B cell (primary cell): ENCODE data around the gene WDR45. TPM values are rescaled to one million over a fixed set of nuclear protein-coding genes. Genes with fewer than 3 reads are reported as not detected.

Experiments
- ATAC-seq: fragments of 200-7000 bp; cut with Tn5 transposase; one replicate; pipeline ENCODE4 v1.10.0; 2021; ENCODE audit warnings: low read depth, mild to moderate bottlenecking, moderate number of reproducible peaks, moderate library complexity
- CTCF ChIA-PET: fragments of 350-600 bp; sonication (Branson Sonifier 250); formaldehyde crosslinking; loops from one replicate; lab custom pipeline; 2021; ENCODE audit warnings: antibody characterized with exemption, inconsistent platforms; lab: Charles Lee
- POLR2A ChIA-PET: fragments of 350-600 bp; sonication (Branson Sonifier 250); formaldehyde crosslinking; loops from one replicate; lab custom pipeline; 2021; ENCODE audit warnings: antibody characterized with exemption; lab: Charles Lee
- DNase-seq: peaks from one replicate; pipeline ENCODE4 v3.0.0; 2013
- H2AFZ ChIP-seq: 2 replicates; pipeline ENCODE4 v1.6.1; 2012; ENCODE audit warnings: mild to moderate bottlenecking, low read depth, low read length; ENCODE audit not compliant: insufficient read depth, poor library complexity, severe bottlenecking
- H3K27ac ChIP-seq, 2 donors: 1 replicate in 1 of 2; 2 replicates in 1 of 2; pipeline ENCODE4 v1.5.1; 2012 to 2013; ENCODE audit warnings: low read length in 2 of 2, mild to moderate bottlenecking in 2 of 2, moderate library complexity in 1 of 2
- H3K27me3 ChIP-seq, 4 experiments: fragments of 200-600 bp in 1 of 4; sonication (generic) in 1 of 4; replicated peaks in 1 of 4; 1 replicate in 2 of 4; 2 replicates in 2 of 4; pipeline versions ENCODE4 v1.6.1 to v1.7.0; 2013 to 2016; ENCODE audit warnings: low read length in 3 of 4, mild to moderate bottlenecking in 2 of 4, mixed read lengths in 1 of 4, moderate library complexity in 1 of 4; ENCODE audit not compliant: insufficient read depth in 4 of 4, control insufficient read depth in 3 of 4; ENCODE audit errors: control extremely low read depth in 1 of 4
- H3K36me3 ChIP-seq, 2 experiments: replicated peaks in 1 of 2; 1 replicate in 1 of 2; 2 replicates in 1 of 2; pipeline versions ENCODE4 v1.6.1 to v1.7.1; 2013; ENCODE audit warnings: low read length in 1 of 2; ENCODE audit not compliant: insufficient read depth in 2 of 2, control insufficient read depth in 1 of 2; ENCODE audit errors: control extremely low read depth in 1 of 2, extremely low read depth in 1 of 2
- H3K4me1 ChIP-seq, 2 donors: fragments of 200-600 bp in 1 of 2; sonication (generic) in 1 of 2; 1 replicate in 1 of 2; 2 replicates in 1 of 2; pipeline versions ENCODE4 v1.5.1 to v1.6.1; 2013 to 2017; ENCODE audit warnings: low read length in 2 of 2; ENCODE audit not compliant: control insufficient read depth in 2 of 2, insufficient read depth in 2 of 2
- H3K4me2 ChIP-seq: replicated peaks from 2 replicates; pipeline ENCODE3; 2012; ENCODE audit warnings: mild to moderate bottlenecking, low read depth, low read length; ENCODE audit not compliant: poor library complexity, severe bottlenecking
- H3K4me3 ChIP-seq, 5 experiments: fragments of 200-600 bp in 1 of 5; sonication (generic) in 1 of 5; 1 replicate in 3 of 5; 2 replicates in 2 of 5; pipeline versions ENCODE4 v1.5.1 to v1.7.0; 2011 to 2016; ENCODE audit warnings: low read length in 4 of 5, mild to moderate bottlenecking in 4 of 5, low read depth in 2 of 5, control low read depth in 1 of 5, moderate library complexity in 1 of 5; ENCODE audit not compliant: insufficient read depth in 1 of 5; ENCODE audit errors: control extremely low read depth in 1 of 5, extremely low read depth in 1 of 5
- H3K79me2 ChIP-seq: fragments of 200-600 bp; sonication (generic); one replicate; pipeline ENCODE4 v1.6.0; 2016; ENCODE audit warnings: low read length; ENCODE audit not compliant: control insufficient read depth, insufficient read depth
- H3K9ac ChIP-seq: fragments of 200-600 bp; sonication (generic); 2 replicates; pipeline ENCODE4 v1.6.1; 2017; ENCODE audit warnings: mild to moderate bottlenecking, low read length, moderate library complexity
- H3K9me3 ChIP-seq, 3 donors: one replicate each; pipeline versions ENCODE4 v1.6.1 to v1.7.1; 2013; ENCODE audit warnings: low read length in 2 of 3; ENCODE audit not compliant: control insufficient read depth in 2 of 3, insufficient read depth in 1 of 3; ENCODE audit errors: control extremely low read depth in 1 of 3
- H4K20me1 ChIP-seq: 2 replicates; pipeline ENCODE4 v1.6.0; 2012; ENCODE audit warnings: mild to moderate bottlenecking, low read length; ENCODE audit not compliant: insufficient read depth, control insufficient read depth, poor library complexity, severe bottlenecking
- H3K27ac Mint-ChIP-seq: one replicate; pipeline ENCODE4 v1.8.0; 2021; ENCODE audit warnings: mixed read lengths
- H3K27me3 Mint-ChIP-seq: one replicate; pipeline ENCODE4 v1.8.0; 2021; ENCODE audit warnings: mixed read lengths
- H3K4me1 Mint-ChIP-seq: one replicate; pipeline ENCODE4 v1.8.0; 2021; ENCODE audit warnings: mixed read lengths
- H3K4me3 Mint-ChIP-seq: one replicate; pipeline ENCODE4 v1.8.0; 2021; ENCODE audit warnings: mixed read lengths
- H3K9me3 Mint-ChIP-seq: one replicate; pipeline ENCODE4 v1.8.0; 2022; ENCODE audit warnings: mixed read lengths; ENCODE audit not compliant: insufficient read depth
- CTCF ChIP-seq: fragments of 200-600 bp; IDR thresholded peaks from one replicate; pipeline ENCODE4 v1.8.0; 2022; ENCODE audit warnings: antibody characterized with exemption, mild to moderate bottlenecking
- EZH2 ChIP-seq: IDR thresholded peaks from 2 replicates; pipeline ENCODE4 v1.6.1; 2012; ENCODE audit warnings: borderline replicate concordance, low read depth, mild to moderate bottlenecking, moderate library complexity, low read length; ENCODE audit not compliant: insufficient read depth, poor library complexity, severe bottlenecking
- WGBS: methylation state at CpG from one replicate; pipeline ENCODE4 v1.1.5; 2013; ENCODE audit warnings: missing lambda C conversion rate; ENCODE audit not compliant: insufficient coverage; 5-methylcytosine and 5-hydroxymethylcytosine counted together
- intact Hi-C: fragments of 100-400 bp; cut with micrococcal nuclease; formaldehyde crosslinking; loops from one replicate; pipeline ENCODE4 v1.10.0; 2022
- polyA plus RNA-seq: library from polyadenylated mRNA; depleted of rRNA; stranded (reverse); fragments of >200 nt; gene quantifications from 2 replicates; pipeline ENCODE4 v1.2.3, GENCODE V29; 2012
- total RNA-seq, 2 donors: library from RNA; stranded (reverse); fragments of 120-200 nt in 1 of 2; gene quantifications; 1 replicate in 1 of 2; 2 replicates in 1 of 2; pipeline versions ENCODE4 v1.2.3 to v1.2.4, GENCODE V29; 2013 to 2022

Gene WDR45
- total and polyA plus RNA-seq, 2 donors (not counting 1 experiment from before 2014, with no cell fraction given) = 100 to 153 TPM

DNA sequence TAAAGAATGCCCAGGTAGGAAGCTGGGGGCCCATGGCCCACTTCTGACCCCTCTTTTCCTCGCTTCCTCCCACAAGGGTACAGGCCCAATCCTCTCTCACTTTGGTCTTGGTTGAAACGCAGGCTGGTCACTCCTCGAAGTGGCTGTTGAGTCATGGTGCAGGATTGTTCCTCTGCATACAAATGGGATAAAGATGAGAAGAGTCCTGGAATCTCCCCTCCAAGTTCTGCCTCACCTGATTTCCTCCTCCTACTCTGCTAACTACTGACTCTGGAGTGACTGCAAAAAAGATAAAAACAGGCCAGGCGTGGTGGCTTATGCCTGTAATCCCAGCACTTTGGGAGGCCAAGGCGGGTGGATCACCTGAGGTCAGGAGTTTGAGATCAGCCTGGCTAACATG lies 1.7 kb downstream of the WDR45 start:
- H3K4me1 ChIP-seq = peaks cover 6 to 21% of the 10 kb centered on the region in 2 donors
- Mint-ChIP-seq H3K4me3 (no peak overlapping the region), H3K4me1 (peaks cover 26% of the 10 kb centered on the region), H3K27me3 (no peaks in the 10 kb centered on the region), H3K9me3 (no peaks in the 10 kb centered on the region), H3K27ac (no peak overlapping the region)
- no peaks in the 10 kb centered on the region for H3K27me3 ChIP-seq
- ChIA-PET POLR2A (no interaction called here), CTCF (no interaction called here)
- no peak overlapping the region for H3K4me3 ChIP-seq
- no peak overlapping the region for H3K4me2 ChIP-seq
- no CpG with 5 or more reads among the region's 5 CpGs for WGBS
- no peaks in the 10 kb centered on the region for H4K20me1 ChIP-seq
- H3K36me3 ChIP-seq = no peaks in the 10 kb centered on the region
- no peak overlapping the region for H2AFZ ChIP-seq
- no peak for TF ChIP-seq CTCF
- no peak for TF ChIP-seq EZH2
- no peak overlapping the region for H3K9ac ChIP-seq
- no peak for ATAC-seq
- DNase-seq = no peak
- intact Hi-C loops = loop anchor here (2.0 kb wide), 1 partner anchor 75 kb away; the partner anchor contains the start of gene GRIPAP1
- no peaks in the 10 kb centered on the region for H3K79me2 ChIP-seq
- H3K27ac ChIP-seq = no peak overlapping the region
- peaks cover 0 to 11% (median 0%) of the 10 kb centered on the region in 3 donors for H3K9me3 ChIP-seq

DNA sequence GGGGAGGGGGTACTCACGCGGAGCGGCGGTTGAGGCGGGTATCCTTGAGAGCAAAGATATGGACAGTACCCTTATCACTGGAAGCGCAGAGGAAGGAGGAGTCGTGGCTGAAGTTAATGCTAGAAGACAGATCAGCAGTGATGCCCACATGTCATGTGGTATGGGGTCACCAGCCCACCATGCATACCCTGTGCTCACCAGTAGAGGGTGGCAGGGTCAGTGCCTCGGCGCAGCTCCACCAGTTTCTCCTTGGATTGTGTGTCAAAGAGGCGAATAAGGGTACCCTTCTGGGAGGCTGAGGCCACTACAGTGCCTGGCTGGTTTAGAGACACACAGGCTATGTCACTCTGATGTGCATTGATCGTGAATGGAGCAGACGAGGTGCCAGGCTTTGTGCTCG lies 4.3 kb downstream of the WDR45 start:
- intact Hi-C loops = no loop called here

More for the DNA sequence above, 4.3 kb downstream of the WDR45 start:
- H3K4me3 Mint-ChIP-seq = no peak overlapping the region
- H3K36me3 ChIP-seq = no peaks in the 10 kb centered on the region
- no peak overlapping the region for H2AFZ ChIP-seq
- POLR2A ChIA-PET = no interaction called here
- H3K4me2 ChIP-seq = no peak overlapping the region
- peaks cover 6 to 26% of the 10 kb centered on the region in 2 donors for H3K4me1 ChIP-seq
- H3K9ac ChIP-seq = no peak overlapping the region
- H3K27ac Mint-ChIP-seq = no peak overlapping the region
- peaks cover 0 to 11% (median 0%) of the 10 kb centered on the region in 3 donors for H3K9me3 ChIP-seq
- H3K4me3 ChIP-seq = no peak overlapping the region
- TF ChIP-seq EZH2 (no peak), CTCF (no peak)
- no peak overlapping the region for H3K27ac ChIP-seq
- DNase-seq (no peak), ATAC-seq (no peak)
- peaks cover 31% of the 10 kb centered on the region for H3K4me1 Mint-ChIP-seq
- H3K9me3 Mint-ChIP-seq = no peaks in the 10 kb centered on the region
- WGBS = 100% methylated on average over 8 of the region's 13 CpGs
- H3K27me3 Mint-ChIP-seq = no peaks in the 10 kb centered on the region
- no peaks in the 10 kb centered on the region for H4K20me1 ChIP-seq
- CTCF ChIA-PET = no interaction called here
- no peaks in the 10 kb centered on the region for H3K27me3 ChIP-seq
- no peaks in the 10 kb centered on the region for H3K79me2 ChIP-seq
